GM19023 (cell line): ENCODE results near the gene NEK9.
"Not testable (repeated sequence)": the region's sequence is repeated elsewhere in the genome, so short reads cannot be mapped to it uniquely, and the experiment has no call there.

Experiments
- ATAC-seq: cut with Tn5 transposase; IDR thresholded peaks from one replicate; pipeline ENCODE4 v1.9.1; 2021; ENCODE audit warnings: mild to moderate bottlenecking, moderate library complexity; ENCODE audit not compliant: unreplicated experiment

The NEK9 gene

DNA sequence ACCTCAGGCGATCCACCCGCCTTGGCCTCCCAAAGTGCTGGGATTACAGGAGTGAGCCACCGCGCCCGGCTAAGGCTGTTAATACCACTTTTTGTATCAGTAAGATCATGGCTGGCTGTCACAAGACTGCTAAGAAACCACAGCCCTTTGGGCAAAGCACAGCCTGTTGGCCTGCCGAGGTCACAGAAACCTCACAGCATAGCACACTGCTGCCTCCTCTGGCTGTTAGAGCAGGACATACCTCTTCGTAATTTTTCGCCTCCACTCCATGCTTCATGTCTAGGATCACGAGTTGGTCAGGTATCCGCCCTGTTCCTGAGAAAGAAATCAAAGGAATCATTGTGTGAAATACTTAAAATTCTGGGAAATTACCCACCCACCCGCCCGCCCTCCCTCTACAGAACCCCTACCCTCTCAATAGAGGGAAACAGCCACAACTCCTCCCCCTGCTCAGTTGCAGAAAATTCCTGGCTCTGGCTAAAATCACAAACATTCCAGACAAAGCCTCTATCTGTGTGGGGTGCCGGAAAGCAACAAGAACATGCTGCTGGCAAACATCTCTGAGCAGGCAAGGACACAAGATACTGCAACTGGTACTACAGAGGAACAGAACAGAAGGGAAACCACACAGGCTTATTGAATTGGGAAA, 20.7 kb upstream of the NEK9 start:
- ATAC-seq = no peak

GRCh38 chr14:75144944-75145343, 18.1 kb upstream of the NEK9 start:
- ATAC-seq = no peak

- no peak for ATAC-seq
These were observed 17.1 kb upstream of the NEK9 start for GRCh38 chr14:75143761-75144527.

DNA sequence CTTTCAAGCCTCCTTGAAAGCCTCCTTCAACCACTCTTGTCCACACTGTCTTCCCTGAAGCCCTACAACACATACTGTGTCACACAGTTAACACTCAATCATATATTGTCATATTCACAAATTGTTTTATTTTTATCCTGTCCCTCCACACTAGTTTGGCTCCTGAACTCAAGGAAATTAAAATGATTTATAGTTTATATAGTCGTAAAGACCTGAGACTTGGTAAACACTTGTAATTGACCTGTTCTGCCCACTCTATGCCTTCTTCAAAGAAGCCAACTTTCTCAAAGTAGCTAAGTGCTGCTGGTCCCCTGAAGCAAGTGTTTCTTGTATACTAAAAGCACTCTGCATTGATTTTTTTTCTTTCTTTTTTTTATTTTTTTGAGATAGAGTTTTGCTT, 15.6 kb upstream of the NEK9 start:
- no peak for ATAC-seq

DNA sequence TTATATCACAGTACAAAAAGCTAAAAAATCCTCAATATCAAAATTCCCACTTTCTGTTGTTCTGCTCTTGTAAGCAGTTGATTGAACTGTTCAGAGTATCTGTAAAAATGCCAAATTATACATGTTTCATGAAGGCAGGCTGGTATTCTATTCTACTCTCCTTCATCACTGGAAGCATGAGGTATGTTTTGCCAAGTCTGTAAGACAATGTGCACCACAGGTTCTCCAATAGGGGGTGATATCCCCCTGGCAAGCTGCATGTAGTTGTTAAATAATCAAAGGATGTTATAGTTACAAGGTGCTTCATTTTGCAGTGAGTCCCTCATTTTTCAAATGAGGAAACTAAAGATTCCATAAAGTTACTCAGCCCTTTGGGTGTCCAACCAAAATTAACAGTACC, 15.1 kb upstream of the NEK9 start:
- no peak for ATAC-seq

DNA sequence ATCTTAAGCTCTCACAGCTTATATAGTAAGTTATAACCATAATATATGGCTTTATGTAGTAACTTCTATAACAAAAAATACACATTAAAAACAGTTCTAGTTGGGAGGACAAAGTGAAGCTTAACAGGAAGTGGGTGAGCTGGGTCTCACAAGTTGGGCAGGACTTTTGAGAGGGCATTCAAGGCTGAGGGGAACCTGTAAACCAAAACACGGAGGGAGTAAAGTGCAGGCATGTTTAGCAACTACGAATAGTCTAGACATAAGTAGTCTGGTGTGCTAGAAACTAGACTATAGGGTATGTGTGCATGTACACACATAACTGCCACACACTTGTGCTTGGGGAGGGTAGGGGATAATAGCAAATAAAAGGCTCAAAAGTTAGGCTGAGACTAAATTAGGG, 14.2 kb upstream of the NEK9 start:
- ATAC-seq = no peak

GRCh38 chr14:75140620-75141019, 13.8 kb upstream of the NEK9 start:
- ATAC-seq = no peak

- ATAC-seq = no peak
These were observed 12.3 kb upstream of the NEK9 start for GRCh38 chr14:75139185-75139584.

- no peak for ATAC-seq
These were observed 11.6 kb upstream of the NEK9 start for GRCh38 chr14:75138492-75138891.

DNA sequence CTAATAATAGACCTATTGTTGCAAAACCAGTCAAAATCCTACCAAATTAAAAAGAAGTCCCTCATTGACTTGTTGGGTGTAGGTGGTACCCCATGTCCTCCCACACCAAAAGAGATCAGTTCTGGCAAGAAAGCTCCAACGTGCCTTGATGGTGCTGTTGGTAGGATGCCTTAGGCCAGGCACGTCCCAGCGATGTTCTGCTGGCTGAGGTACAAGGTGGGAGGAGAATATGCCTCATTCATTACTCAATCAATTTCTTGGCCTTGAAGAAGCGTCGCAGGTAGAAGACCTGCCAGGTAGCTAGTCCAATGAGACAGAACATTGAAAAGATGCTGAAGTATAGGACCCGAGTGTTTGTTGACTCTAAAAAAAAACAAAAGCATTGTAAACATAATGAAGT, 7.8 kb upstream of the NEK9 start:
- no peak for ATAC-seq

- no peak for ATAC-seq
These were observed 6.7 kb upstream of the NEK9 start for GRCh38 chr14:75133597-75133996.

DNA sequence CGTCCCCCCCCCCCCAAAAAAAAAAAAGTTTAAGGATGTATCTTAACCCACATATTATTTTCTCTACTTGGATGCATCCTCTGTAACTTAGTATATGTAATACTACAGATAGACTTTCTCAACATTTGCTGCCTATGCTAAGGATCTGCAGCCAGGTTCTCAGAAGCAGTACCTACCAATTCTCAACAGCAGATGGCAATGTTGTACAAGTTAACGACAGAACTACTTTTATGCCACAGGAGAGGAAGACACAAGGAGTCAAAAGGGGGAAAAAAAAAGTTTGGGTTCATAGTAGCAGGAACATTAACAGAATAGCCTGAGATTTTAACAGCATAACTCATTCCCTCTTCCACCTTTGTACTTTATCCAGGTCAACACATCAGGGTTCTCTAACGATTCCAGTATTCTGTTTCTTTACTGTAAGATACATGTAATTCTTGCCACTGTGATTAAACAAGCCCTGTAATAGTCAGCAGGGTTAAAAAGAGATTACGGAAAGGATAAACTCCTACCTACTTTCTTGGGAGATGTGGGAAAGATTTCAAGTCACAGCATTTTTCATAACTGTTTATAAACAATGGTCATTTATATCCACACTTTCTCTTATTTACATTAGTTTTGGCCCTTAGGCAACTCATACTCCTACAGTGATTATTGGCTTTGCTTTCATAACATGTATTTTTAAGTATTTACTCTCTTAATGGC, 5.7 kb upstream of the NEK9 start:
- ATAC-seq = no peak

DNA sequence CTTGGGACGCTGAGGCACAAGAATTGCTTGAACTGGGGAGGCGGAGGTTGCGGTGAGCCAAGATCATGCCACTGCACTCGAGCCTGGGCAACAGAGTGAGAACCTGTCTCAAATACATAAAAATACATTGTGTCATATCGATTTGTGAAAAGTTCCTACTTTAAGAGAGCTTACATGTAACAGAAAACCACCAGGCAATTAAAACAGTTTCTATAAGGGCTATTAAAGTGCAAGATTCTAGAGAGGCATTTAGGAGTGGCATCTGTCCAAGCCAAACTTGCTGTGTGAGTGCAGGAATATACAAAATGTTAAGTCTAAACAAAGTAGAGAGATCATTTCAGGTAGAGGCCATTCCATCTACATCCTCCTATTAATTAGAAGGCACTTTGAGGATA, 1.7 kb upstream of the NEK9 start:
- ATAC-seq = no peak

- no peak for ATAC-seq
These were observed 1.2 kb upstream of the NEK9 start for GRCh38 chr14:75127903-75128595.

- ATAC-seq = not testable (repeated sequence)
These were observed 599 bp upstream of the NEK9 start for GRCh38 chr14:75127474-75127820.

GRCh38 chr14:75126121-75126544, 715 bp downstream of the NEK9 start:
- ATAC-seq = no peak

DNA sequence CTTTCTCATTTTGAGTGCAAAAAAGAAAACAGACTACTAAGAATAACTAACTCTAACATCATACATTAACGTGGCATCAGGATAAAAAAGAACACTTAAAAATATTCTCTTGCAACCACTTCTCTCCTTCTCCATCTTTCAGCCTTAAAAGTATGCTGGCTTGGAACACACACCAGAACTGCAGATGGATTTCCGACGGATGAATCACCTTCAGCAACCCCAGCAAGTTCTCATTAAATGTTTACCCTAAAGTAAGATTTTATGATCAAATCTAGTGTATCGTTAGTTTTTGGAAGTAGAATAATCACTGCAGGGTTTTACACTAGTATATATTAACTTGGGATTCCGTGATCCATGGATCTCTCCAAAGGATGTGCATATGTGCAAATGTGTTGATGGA, 1.2 kb downstream of the NEK9 start:
- no peak for ATAC-seq

DNA sequence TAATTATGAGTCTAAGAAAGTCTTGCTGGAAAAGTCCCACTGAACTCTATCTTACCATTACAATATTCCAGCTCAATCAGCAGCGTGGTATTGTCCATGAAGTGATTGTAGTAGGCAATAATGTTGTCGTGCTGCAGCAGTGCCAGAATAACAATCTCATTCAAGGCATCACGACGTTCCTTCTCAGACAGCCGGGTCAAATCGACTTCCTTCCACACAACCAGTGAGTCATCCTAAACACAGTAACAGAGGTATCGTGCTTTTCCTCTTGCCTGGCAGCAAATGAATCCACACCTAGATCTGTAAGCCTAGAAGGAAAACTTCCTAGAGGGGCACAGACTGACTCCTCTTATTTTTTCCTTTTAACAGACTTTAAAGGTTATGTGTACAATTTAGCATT, 2.9 kb downstream of the NEK9 start:
- no peak for ATAC-seq

GRCh38 chr14:75121552-75121951, 5.3 kb downstream of the NEK9 start:
- no peak for ATAC-seq

- no peak for ATAC-seq
These were observed 6.1 kb downstream of the NEK9 start for GRCh38 chr14:75120541-75121291.

DNA sequence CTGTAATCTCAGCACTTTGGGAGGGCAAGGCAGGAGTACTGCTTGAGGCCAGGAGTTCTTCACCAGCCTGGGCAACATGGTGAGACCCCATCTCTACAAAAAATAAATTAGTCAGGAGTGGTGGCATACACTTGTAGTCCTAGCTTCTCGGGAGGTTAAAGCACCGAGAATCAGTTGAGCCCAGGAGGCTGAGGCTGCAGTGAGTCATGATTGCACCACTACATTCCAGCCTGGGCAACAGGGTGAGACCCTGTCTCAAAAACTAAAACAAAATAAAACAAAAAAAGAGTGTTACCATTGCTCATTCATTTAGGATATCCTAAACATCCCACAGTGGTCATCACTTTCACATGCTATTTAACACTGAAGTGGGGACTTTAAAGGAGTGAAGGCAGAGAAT, 7.8 kb downstream of the NEK9 start:
- ATAC-seq = no peak
